A172 (cell line): ENCODE results near the gene MX2. TPM values are rescaled to one million over a fixed set of nuclear protein-coding genes. Genes with fewer than 3 reads are reported as not detected.

Experiments used
- DNase-seq: peaks from one replicate; pipeline ENCODE4 v3.0.0-alpha.2; 2015; ENCODE audit warnings: low spot score
- total RNA-seq: library from RNA; depleted of rRNA; stranded (reverse); fragments of >200 nt; shearing (Covaris generic); gene quantifications from 2 replicates; pipeline ENCODE4 v1.2.3, GENCODE V29; 2014

MX2 gene
- total RNA-seq, 1 experiment from 2014 or later: 13.2 TPM

GRCh38 chr21:41433566-41433965, 71.7 kb downstream of the MX2 start:
- DNase-seq: no peak

GRCh38 chr21:41435706-41436105, 73.9 kb downstream of the MX2 start:
- no peak for DNase-seq

- no peak for DNase-seq
Measured at GRCh38 chr21:41437729-41438128, 75.9 kb downstream of the MX2 start.

GRCh38 chr21:41438425-41439113, 76.7 kb downstream of the MX2 start:
- no peak for DNase-seq

GRCh38 chr21:41439248-41439647, 77.4 kb downstream of the MX2 start:
- no peak for DNase-seq

GRCh38 chr21:41441546-41441945, 79.7 kb downstream of the MX2 start:
- DNase-seq: no peak

GRCh38 chr21:41442481-41443186, 80.8 kb downstream of the MX2 start:
- DNase-seq: no peak

GRCh38 chr21:41443562-41443961, 81.7 kb downstream of the MX2 start:
- DNase-seq: no peak

GRCh38 chr21:41444703-41445464, 83.1 kb downstream of the MX2 start:
- DNase-seq: no peak

GRCh38 chr21:41445465-41445862, 83.6 kb downstream of the MX2 start:
- no peak for DNase-seq

- DNase-seq: no peak
Measured at GRCh38 chr21:41446586-41446985, 84.8 kb downstream of the MX2 start.

- DNase-seq: no peak
Measured at GRCh38 chr21:41447356-41447755, 85.5 kb downstream of the MX2 start.

- no peak for DNase-seq
Measured at GRCh38 chr21:41449613-41450012, 87.8 kb downstream of the MX2 start.

- no peak for DNase-seq
Measured at GRCh38 chr21:41451753-41452676, 90.2 kb downstream of the MX2 start.

GRCh38 chr21:41453198-41453597, 91.4 kb downstream of the MX2 start:
- DNase-seq: no peak

- DNase-seq: no peak
Measured at GRCh38 chr21:41453761-41454160, 91.9 kb downstream of the MX2 start.

- peak; percentile 57 for DNase-seq
Measured at GRCh38 chr21:41458121-41458520, 96.3 kb downstream of the MX2 start.

GRCh38 chr21:41458559-41458958, 96.7 kb downstream of the MX2 start:
- DNase-seq: no peak
